SK-N-SH treated with all-trans-retinoic acid at 6 μM for 48 hours (cell line): Measurements from ENCODE around the gene HOXD1.

Experiments used
- ISL1 ChIP-seq: fragments of 250-450 bp; sonication (Bioruptor Pico); IDR thresholded peaks from 2 replicates; pipeline ENCODE4 v2.1.2; 2022; ENCODE audit warnings: mild to moderate bottlenecking, moderate library complexity
- PATZ1 ChIP-seq: fragments of 250-450 bp; sonication (Bioruptor Pico); IDR thresholded peaks from 2 replicates; pipeline ENCODE4 v1.8.0; 2020; ENCODE audit warnings: mild to moderate bottlenecking, moderate library complexity, borderline replicate concordance
- PPARA ChIP-seq: fragments of 250-450 bp; sonication (Bioruptor Pico); IDR thresholded peaks from 2 replicates; pipeline ENCODE4 v1.5.0; 2020; ENCODE audit warnings: mild to moderate bottlenecking, borderline replicate concordance
- ZC3H10 ChIP-seq: fragments of 250-450 bp; sonication (Bioruptor Pico); IDR thresholded peaks from 2 replicates; pipeline ENCODE4 v1.5.1; 2021; ENCODE audit warnings: mild to moderate bottlenecking, moderate library complexity
- ZFP30 ChIP-seq: fragments of 450-650 bp; formaldehyde crosslinking; IDR thresholded peaks from 2 replicates; pipeline ENCODE4 v1.5.0; 2022; ENCODE audit warnings: mild to moderate bottlenecking, moderate library complexity
- ZNF70 ChIP-seq: fragments of 450-650 bp; formaldehyde crosslinking; IDR thresholded peaks from 2 replicates; pipeline ENCODE4 v1.5.0; 2020; ENCODE audit warnings: mild to moderate bottlenecking, moderate library complexity
- ZNF8 ChIP-seq: fragments of 450-650 bp; formaldehyde crosslinking; IDR thresholded peaks from 2 replicates; pipeline ENCODE4 v1.5.0; 2020; ENCODE audit warnings: mild to moderate bottlenecking, moderate library complexity
- TF ChIP-seq, protein P1 (sequence below): fragments of 250-450 bp; sonication (Bioruptor Pico); IDR thresholded peaks from 2 replicates; pipeline ENCODE4 v1.5.0; 2020; ENCODE audit warnings: mild to moderate bottlenecking, moderate library complexity
- TF ChIP-seq, protein P2 (sequence below): fragments of 250-450 bp; sonication (Bioruptor Pico); IDR thresholded peaks from 2 replicates; pipeline ENCODE4 v1.5.1; 2020; ENCODE audit warnings: low read depth, mild to moderate bottlenecking, moderate library complexity
- TF ChIP-seq, protein P3 (sequence below): fragments of 250-450 bp; sonication (Bioruptor Pico); IDR thresholded peaks from 2 replicates; pipeline ENCODE4 v1.8.0; 2021; ENCODE audit warnings: low read depth, mild to moderate bottlenecking, moderate library complexity, borderline replicate concordance

DNA sequence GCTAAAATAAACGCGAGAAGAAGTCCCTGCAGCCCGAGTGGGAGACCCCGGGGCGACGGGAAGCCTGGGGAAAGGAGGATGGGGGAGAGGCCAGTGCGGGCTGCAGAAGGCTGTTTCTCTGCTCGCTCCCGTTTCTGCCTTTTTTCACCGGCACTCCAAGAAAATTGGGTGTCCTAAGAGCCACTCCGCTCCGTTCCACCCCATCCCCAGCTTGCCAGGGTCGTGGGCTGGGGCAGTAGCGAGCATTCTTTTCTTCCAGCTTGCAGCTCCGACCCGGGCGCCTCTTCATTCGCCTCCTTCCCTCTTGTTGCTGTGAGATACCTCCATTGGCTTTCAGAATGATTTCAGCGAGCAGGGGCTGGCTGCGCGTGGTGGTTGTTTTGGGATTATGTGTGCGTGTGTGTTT is 30.3 kb upstream of the HOXD1 start:
- TF ChIP-seq, protein P1, sequence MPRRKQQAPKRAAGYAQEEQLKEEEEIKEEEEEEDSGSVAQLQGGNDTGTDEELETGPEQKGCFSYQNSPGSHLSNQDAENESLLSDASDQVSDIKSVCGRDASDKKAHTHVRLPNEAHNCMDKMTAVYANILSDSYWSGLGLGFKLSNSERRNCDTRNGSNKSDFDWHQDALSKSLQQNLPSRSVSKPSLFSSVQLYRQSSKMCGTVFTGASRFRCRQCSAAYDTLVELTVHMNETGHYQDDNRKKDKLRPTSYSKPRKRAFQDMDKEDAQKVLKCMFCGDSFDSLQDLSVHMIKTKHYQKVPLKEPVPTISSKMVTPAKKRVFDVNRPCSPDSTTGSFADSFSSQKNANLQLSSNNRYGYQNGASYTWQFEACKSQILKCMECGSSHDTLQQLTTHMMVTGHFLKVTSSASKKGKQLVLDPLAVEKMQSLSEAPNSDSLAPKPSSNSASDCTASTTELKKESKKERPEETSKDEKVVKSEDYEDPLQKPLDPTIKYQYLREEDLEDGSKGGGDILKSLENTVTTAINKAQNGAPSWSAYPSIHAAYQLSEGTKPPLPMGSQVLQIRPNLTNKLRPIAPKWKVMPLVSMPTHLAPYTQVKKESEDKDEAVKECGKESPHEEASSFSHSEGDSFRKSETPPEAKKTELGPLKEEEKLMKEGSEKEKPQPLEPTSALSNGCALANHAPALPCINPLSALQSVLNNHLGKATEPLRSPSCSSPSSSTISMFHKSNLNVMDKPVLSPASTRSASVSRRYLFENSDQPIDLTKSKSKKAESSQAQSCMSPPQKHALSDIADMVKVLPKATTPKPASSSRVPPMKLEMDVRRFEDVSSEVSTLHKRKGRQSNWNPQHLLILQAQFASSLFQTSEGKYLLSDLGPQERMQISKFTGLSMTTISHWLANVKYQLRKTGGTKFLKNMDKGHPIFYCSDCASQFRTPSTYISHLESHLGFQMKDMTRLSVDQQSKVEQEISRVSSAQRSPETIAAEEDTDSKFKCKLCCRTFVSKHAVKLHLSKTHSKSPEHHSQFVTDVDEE (CRISPR knock-in tag): no peak
- TF ChIP-seq ZNF70 (no peak), ZC3H10 (no peak), ZNF8 (no peak), ZFP30 (CRISPR knock-in tag) (no peak), ISL1 (no peak), PPARA (CRISPR knock-in tag) (no peak), PATZ1 (no peak)
- TF ChIP-seq, protein P2, sequence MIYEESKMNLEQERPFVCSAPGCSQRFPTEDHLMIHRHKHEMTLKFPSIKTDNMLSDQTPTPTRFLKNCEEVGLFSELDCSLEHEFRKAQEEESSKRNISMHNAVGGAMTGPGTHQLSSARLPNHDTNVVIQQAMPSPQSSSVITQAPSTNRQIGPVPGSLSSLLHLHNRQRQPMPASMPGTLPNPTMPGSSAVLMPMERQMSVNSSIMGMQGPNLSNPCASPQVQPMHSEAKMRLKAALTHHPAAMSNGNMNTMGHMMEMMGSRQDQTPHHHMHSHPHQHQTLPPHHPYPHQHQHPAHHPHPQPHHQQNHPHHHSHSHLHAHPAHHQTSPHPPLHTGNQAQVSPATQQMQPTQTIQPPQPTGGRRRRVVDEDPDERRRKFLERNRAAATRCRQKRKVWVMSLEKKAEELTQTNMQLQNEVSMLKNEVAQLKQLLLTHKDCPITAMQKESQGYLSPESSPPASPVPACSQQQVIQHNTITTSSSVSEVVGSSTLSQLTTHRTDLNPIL: no peak
- TF ChIP-seq, protein P3, sequence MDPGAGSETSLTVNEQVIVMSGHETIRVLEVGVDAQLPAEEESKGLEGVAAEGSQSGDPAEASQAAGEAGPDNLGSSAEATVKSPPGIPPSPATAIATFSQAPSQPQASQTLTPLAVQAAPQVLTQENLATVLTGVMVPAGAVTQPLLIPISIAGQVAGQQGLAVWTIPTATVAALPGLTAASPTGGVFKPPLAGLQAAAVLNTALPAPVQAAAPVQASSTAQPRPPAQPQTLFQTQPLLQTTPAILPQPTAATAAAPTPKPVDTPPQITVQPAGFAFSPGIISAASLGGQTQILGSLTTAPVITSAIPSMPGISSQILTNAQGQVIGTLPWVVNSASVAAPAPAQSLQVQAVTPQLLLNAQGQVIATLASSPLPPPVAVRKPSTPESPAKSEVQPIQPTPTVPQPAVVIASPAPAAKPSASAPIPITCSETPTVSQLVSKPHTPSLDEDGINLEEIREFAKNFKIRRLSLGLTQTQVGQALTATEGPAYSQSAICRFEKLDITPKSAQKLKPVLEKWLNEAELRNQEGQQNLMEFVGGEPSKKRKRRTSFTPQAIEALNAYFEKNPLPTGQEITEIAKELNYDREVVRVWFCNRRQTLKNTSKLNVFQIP (CRISPR knock-in tag): no peak
